ENCODE measurements around the gene RAPGEF6. TPM values are rescaled to one million over a fixed set of nuclear protein-coding genes. Genes with fewer than 3 reads are reported as not detected.

RAPGEF6 gene
- total and polyA plus RNA-seq, 2 experiments from 2014 or later: 9.5 to 20.3 TPM

DNA sequence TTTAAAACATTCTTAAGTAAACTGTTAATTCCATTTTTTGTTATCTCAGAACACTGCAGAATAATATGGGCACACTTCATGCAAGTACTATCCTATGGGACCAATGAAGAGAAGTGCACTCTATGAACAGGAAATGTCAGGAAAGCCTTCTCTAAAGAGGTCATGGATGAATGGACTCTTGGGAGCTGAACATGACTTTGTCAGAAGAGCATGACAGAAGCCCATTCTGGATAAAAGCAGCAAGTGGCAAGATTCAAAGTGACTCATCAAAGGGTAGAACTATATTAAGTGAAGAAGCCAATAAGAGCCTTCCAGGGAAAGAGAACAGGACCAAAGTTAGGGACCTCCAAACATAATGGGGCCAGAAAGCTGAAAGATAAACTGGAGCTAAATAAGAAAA is 94.0 kb downstream of the RAPGEF6 start:
- no peak overlapping the region for H3K27ac Mint-ChIP-seq
- peaks cover 5% of the 10 kb centered on the region; the same call in 1 of the 2 replicates for H4K20me1 ChIP-seq (replicated peaks; ENCODE audit: insufficient read depth)
- no peaks in the 10 kb centered on the region for H3K27me3 Mint-ChIP-seq (ENCODE audit: insufficient read depth, low read depth, poor library complexity)
- no peaks in the 10 kb centered on the region for H3K36me3 Mint-ChIP-seq (ENCODE audit: low read depth)
- H3K4me1 ChIP-seq (ENCODE audit: insufficient read depth): no peaks in the 10 kb centered on the region
- H3K9me2 ChIP-seq (ENCODE audit: insufficient read depth): no peaks in the 10 kb centered on the region
- no peaks in the 10 kb centered on the region for H3K9me3 Mint-ChIP-seq
- TF ChIP-seq CREB1 (CRISPR knock-in tag; IDR thresholded peaks at IDR 0.05; ENCODE audit: low read depth) (no peak), ZNF114 (CRISPR knock-in tag; IDR thresholded peaks at IDR 0.05) (no peak), EZH2 (IDR thresholded peaks at IDR 0.05; ENCODE audit: low read depth, unreplicated experiment) (no peak), POLR2AphosphoS5 (IDR thresholded peaks at IDR 0.05; ENCODE audit: low read depth) (no peak), JUNB (IDR thresholded peaks at IDR 0.05; ENCODE audit: unreplicated experiment) (no peak), STAT1 (IDR thresholded peaks at IDR 0.05; ENCODE audit: unreplicated experiment) (no peak)
- TF ChIP-seq, protein P1, sequence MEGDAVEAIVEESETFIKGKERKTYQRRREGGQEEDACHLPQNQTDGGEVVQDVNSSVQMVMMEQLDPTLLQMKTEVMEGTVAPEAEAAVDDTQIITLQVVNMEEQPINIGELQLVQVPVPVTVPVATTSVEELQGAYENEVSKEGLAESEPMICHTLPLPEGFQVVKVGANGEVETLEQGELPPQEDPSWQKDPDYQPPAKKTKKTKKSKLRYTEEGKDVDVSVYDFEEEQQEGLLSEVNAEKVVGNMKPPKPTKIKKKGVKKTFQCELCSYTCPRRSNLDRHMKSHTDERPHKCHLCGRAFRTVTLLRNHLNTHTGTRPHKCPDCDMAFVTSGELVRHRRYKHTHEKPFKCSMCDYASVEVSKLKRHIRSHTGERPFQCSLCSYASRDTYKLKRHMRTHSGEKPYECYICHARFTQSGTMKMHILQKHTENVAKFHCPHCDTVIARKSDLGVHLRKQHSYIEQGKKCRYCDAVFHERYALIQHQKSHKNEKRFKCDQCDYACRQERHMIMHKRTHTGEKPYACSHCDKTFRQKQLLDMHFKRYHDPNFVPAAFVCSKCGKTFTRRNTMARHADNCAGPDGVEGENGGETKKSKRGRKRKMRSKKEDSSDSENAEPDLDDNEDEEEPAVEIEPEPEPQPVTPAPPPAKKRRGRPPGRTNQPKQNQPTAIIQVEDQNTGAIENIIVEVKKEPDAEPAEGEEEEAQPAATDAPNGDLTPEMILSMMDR (conservative IDR thresholded peaks at IDR 0.05; ENCODE audit: low read depth in 2 of 2): no peak
- TF ChIP-seq, protein P2, sequence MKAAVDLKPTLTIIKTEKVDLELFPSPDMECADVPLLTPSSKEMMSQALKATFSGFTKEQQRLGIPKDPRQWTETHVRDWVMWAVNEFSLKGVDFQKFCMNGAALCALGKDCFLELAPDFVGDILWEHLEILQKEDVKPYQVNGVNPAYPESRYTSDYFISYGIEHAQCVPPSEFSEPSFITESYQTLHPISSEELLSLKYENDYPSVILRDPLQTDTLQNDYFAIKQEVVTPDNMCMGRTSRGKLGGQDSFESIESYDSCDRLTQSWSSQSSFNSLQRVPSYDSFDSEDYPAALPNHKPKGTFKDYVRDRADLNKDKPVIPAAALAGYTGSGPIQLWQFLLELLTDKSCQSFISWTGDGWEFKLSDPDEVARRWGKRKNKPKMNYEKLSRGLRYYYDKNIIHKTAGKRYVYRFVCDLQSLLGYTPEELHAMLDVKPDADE (IDR thresholded peaks at IDR 0.05): no peak
- no peaks in the 10 kb centered on the region for H3K27me3 ChIP-seq (ENCODE audit: insufficient read depth)
- ATAC-seq (no peak), DNase-seq (ENCODE audit: low spot score) (no peak)
- no peaks in the 10 kb centered on the region for H3K4me1 Mint-ChIP-seq
- H2AFZ ChIP-seq: no peak overlapping the region
- H3K36me3 ChIP-seq (ENCODE audit: insufficient read depth): no peaks in the 10 kb centered on the region
- no peaks in the 10 kb centered on the region for H3F3A ChIP-seq (replicated peaks; ENCODE audit: low read depth)
- no peak overlapping the region for H3K27ac ChIP-seq (ENCODE audit: low read depth)
- H3K79me2 ChIP-seq (replicated peaks; ENCODE audit: insufficient read depth): no peaks in the 10 kb centered on the region
- H3K4me3 ChIP-seq: no peak overlapping the region
- no peak overlapping the region for H3K4me2 ChIP-seq
- no peak overlapping the region for H3K4me3 Mint-ChIP-seq

DNA sequence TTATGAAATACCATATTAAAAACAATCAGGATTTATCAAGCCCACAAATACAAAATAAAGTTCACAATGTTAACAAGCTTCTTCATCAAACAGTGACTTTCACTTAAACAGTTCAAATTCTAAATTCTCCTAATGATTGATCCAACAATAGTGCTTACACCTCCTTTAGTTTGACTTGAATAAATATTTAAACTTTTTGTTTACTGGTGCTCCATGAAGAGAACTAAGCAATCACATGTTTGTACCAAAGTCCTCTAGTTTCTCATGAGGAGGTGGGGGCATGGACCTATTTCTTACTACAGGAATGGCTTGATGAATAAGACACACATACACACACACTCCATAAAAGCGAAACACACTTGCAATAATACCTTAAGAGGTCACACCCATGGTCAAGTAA is 95.8 kb downstream of the RAPGEF6 start:
- Mint-ChIP-seq H3K4me3 (no peak overlapping the region), H3K27me3 (ENCODE audit: insufficient read depth, low read depth, poor library complexity) (no peaks in the 10 kb centered on the region), H3K27ac (no peak overlapping the region), H3K9me3 (no peaks in the 10 kb centered on the region), H3K4me1 (peaks cover 5% of the 10 kb centered on the region; the same call in 2 of the 3 replicates), H3K36me3 (ENCODE audit: low read depth) (no peaks in the 10 kb centered on the region)
- Histone ChIP-seq H3F3A (replicated peaks; ENCODE audit: low read depth) (no peaks in the 10 kb centered on the region), H3K79me2 (replicated peaks; ENCODE audit: insufficient read depth) (no peaks in the 10 kb centered on the region), H3K4me2 (no peak overlapping the region), H3K4me1 (ENCODE audit: insufficient read depth) (no peaks in the 10 kb centered on the region), H3K27ac (ENCODE audit: low read depth) (no peak overlapping the region), H3K4me3 (no peak overlapping the region), H3K36me3 (ENCODE audit: insufficient read depth) (no peaks in the 10 kb centered on the region), H4K20me1 (replicated peaks; ENCODE audit: insufficient read depth) (peaks cover 7% of the 10 kb centered on the region; the same call in 1 of the 2 replicates), H3K27me3 (ENCODE audit: insufficient read depth) (no peaks in the 10 kb centered on the region), H2AFZ (no peak overlapping the region), H3K9me2 (ENCODE audit: insufficient read depth) (no peaks in the 10 kb centered on the region)
- ATAC-seq (no peak), DNase-seq (ENCODE audit: low spot score) (no peak)
- TF ChIP-seq, protein P3, sequence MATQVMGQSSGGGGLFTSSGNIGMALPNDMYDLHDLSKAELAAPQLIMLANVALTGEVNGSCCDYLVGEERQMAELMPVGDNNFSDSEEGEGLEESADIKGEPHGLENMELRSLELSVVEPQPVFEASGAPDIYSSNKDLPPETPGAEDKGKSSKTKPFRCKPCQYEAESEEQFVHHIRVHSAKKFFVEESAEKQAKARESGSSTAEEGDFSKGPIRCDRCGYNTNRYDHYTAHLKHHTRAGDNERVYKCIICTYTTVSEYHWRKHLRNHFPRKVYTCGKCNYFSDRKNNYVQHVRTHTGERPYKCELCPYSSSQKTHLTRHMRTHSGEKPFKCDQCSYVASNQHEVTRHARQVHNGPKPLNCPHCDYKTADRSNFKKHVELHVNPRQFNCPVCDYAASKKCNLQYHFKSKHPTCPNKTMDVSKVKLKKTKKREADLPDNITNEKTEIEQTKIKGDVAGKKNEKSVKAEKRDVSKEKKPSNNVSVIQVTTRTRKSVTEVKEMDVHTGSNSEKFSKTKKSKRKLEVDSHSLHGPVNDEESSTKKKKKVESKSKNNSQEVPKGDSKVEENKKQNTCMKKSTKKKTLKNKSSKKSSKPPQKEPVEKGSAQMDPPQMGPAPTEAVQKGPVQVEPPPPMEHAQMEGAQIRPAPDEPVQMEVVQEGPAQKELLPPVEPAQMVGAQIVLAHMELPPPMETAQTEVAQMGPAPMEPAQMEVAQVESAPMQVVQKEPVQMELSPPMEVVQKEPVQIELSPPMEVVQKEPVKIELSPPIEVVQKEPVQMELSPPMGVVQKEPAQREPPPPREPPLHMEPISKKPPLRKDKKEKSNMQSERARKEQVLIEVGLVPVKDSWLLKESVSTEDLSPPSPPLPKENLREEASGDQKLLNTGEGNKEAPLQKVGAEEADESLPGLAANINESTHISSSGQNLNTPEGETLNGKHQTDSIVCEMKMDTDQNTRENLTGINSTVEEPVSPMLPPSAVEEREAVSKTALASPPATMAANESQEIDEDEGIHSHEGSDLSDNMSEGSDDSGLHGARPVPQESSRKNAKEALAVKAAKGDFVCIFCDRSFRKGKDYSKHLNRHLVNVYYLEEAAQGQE (IDR thresholded peaks at IDR 0.05; ENCODE audit: unreplicated experiment): no peak
- TF ChIP-seq, protein P1 (conservative IDR thresholded peaks at IDR 0.05; ENCODE audit: low read depth in 2 of 2): no peak
- TF ChIP-seq STAT1 (IDR thresholded peaks at IDR 0.05; ENCODE audit: unreplicated experiment): no peak
- TF ChIP-seq EZH2 (IDR thresholded peaks at IDR 0.05; ENCODE audit: low read depth, unreplicated experiment): no peak
- TF ChIP-seq NANOG (IDR thresholded peaks at IDR 0.05; ENCODE audit: borderline replicate concordance): no peak
- TF ChIP-seq, protein P2 (IDR thresholded peaks at IDR 0.05): no peak

Measured in GM23338 (cell line).